CD4-positive, alpha-beta memory T cell (primary cell): ENCODE data around the gene FTSJ1. TPM values are rescaled to one million over a fixed set of nuclear protein-coding genes. Genes with fewer than 3 reads are reported as not detected.

Source experiments
- CTCF ChIA-PET: fragments of 350-600 bp; sonication (Branson Sonifier 250); formaldehyde crosslinking; loops from one replicate; lab custom pipeline; 2021; ENCODE audit warnings: inconsistent platforms; ENCODE audit not compliant: partially characterized antibody; lab: Charles Lee
- POLR2A ChIA-PET: fragments of 350-600 bp; sonication (Branson Sonifier 250); formaldehyde crosslinking; loops from one replicate; lab custom pipeline; 2021; ENCODE audit not compliant: partially characterized antibody; lab: Charles Lee
- DNase-seq, 5 donors: peaks; one replicate each; pipeline versions ENCODE4 v3.0.0 to v3.0.0-alpha.2; 2020 to 2022; ENCODE audit warnings: mixed read lengths in 1 of 5
- H3K27ac ChIP-seq: one replicate; pipeline ENCODE4 v1.7.0; 2013; ENCODE audit warnings: low read depth, low read length
- H3K27me3 ChIP-seq: 2 replicates; pipeline ENCODE4 v1.7.0; 2013; ENCODE audit warnings: mild to moderate bottlenecking, low read length, moderate library complexity; ENCODE audit not compliant: insufficient read depth
- H3K36me3 ChIP-seq: 2 replicates; pipeline ENCODE4 v1.7.0; 2013; ENCODE audit warnings: mild to moderate bottlenecking, low read length, moderate library complexity; ENCODE audit not compliant: insufficient read depth
- H3K4me1 ChIP-seq: 2 replicates; pipeline ENCODE4 v1.7.0; 2013; ENCODE audit warnings: mild to moderate bottlenecking, low read length, moderate library complexity; ENCODE audit not compliant: insufficient read depth
- H3K4me3 ChIP-seq, 2 donors: one replicate each; pipeline ENCODE4 v1.7.0; 2013; ENCODE audit warnings: low read length in 2 of 2, mild to moderate bottlenecking in 1 of 2
- H3K9me3 ChIP-seq, 2 donors: one replicate each; pipeline ENCODE4 v1.7.0; 2013; ENCODE audit warnings: low read length in 2 of 2, control low read depth in 1 of 2; ENCODE audit not compliant: control insufficient read depth in 1 of 2
- H3K27ac Mint-ChIP-seq, 7 donors: one replicate each; pipeline ENCODE4 v1.8.0; 2020 to 2021; ENCODE audit warnings: mixed read lengths in 7 of 7, mild to moderate bottlenecking in 6 of 7, inconsistent platforms in 3 of 7, moderate library complexity in 3 of 7
- H3K27me3 Mint-ChIP-seq, 2 donors: one replicate each; pipeline ENCODE4 v1.8.0; 2020 to 2021; ENCODE audit warnings: mixed read lengths in 2 of 2
- H3K36me3 Mint-ChIP-seq, 2 donors: one replicate each; pipeline ENCODE4 v1.8.0; 2020 to 2021; ENCODE audit warnings: mixed read lengths in 2 of 2, inconsistent platforms in 1 of 2, mild to moderate bottlenecking in 1 of 2
- H3K4me1 Mint-ChIP-seq, 4 donors: one replicate each; pipeline ENCODE4 v1.8.0; 2020 to 2021; ENCODE audit warnings: mixed read lengths in 4 of 4, mild to moderate bottlenecking in 1 of 4
- H3K4me3 Mint-ChIP-seq, 8 donors: one replicate each; pipeline ENCODE4 v1.8.0; 2020 to 2021; ENCODE audit warnings: mixed read lengths in 8 of 8, mild to moderate bottlenecking in 7 of 8, moderate library complexity in 6 of 8, inconsistent platforms in 3 of 8
- H3K9me3 Mint-ChIP-seq, 8 donors: one replicate each; pipeline ENCODE4 v1.8.0; 2020 to 2021; ENCODE audit warnings: mixed read lengths in 8 of 8, mild to moderate bottlenecking in 5 of 8, inconsistent platforms in 3 of 8, moderate library complexity in 1 of 8
- intact Hi-C: fragments of 100-400 bp; cut with micrococcal nuclease; formaldehyde crosslinking; loops from one replicate; pipeline ENCODE4 v1.15.1; 2023
- polyA plus RNA-seq, 2 donors: library from polyadenylated mRNA; unstranded; fragments of 300-500 nt; fragmentation: Illumina TruSeq; gene quantifications; one replicate each; pipeline ENCODE4 v1.2.3, GENCODE V29; 2021
- total RNA-seq, 2 experiments: library from RNA; stranded (reverse); gene quantifications; one replicate each; pipeline ENCODE4 v1.2.3, GENCODE V29; 2021

Gene FTSJ1
- total and polyA plus RNA-seq, 4 experiments from 2014 or later: 48.1 to 92.2 (median 61.8) TPM

DNA sequence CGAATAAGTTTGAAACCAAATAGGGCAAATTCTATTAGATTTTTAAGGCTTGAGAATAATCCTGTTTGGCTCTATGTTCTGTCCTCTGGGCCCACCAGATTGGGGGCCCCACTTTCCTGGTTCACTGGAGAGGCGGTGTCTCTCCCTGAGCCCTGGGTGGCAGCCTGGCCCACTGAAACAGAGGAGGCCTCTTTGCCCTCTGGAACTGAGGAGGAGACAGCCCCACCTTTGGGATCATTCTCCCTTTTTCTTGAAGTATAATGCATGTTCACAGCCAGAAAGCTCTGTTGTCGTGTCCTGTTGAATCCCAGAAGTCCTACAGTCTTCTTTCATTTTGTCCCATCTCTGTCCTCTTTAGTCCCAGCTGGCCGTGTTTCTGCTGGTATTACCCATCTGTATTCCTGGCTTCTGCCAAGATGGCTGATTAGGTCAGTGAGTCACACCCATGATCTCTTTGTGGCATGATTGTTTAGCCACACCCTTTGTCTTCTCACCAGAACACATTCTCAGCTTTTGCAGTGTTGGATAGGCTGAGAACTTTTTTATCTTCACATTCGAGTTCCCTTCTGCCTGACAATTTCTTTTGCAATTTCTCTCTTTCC, 55.5 kb downstream of the FTSJ1 start:
- ChIA-PET POLR2A (interaction anchor here (0.9 to 1.0 kb wide), 2 partner anchors 10 to 43 kb away, joined by 3 read pairs; partner anchors contain the start of genes EBP and RBM3), CTCF (interaction anchor here (1.3 kb wide), 1 partner anchor 10 kb away, joined by 4 read pairs; the partner anchor contains the start of gene EBP)
- Mint-ChIP-seq H3K4me3 (peak overlapping the region in 1 of 8 donors; percentile 43), H3K27ac (peak overlapping the region; percentile 6 to 94 (median 81)), H3K4me1 (peaks cover 6 to 13% (median 10%) of the 10 kb centered on the region in 4 donors), H3K36me3 (peaks cover 8 to 20% of the 10 kb centered on the region in 2 donors), H3K27me3 (no peaks in the 10 kb centered on the region), H3K9me3 (no peaks in the 10 kb centered on the region)
- Histone ChIP-seq H3K4me3 (no peak overlapping the region), H3K9me3 (no peaks in the 10 kb centered on the region), H3K36me3 (peaks cover 20% of the 10 kb centered on the region), H3K27me3 (no peaks in the 10 kb centered on the region), H3K27ac (no peak overlapping the region), H3K4me1 (peaks cover 10% of the 10 kb centered on the region)
- peak in 1 of 5 donors; percentile 7 for DNase-seq
- intact Hi-C loops: no loop called here

DNA sequence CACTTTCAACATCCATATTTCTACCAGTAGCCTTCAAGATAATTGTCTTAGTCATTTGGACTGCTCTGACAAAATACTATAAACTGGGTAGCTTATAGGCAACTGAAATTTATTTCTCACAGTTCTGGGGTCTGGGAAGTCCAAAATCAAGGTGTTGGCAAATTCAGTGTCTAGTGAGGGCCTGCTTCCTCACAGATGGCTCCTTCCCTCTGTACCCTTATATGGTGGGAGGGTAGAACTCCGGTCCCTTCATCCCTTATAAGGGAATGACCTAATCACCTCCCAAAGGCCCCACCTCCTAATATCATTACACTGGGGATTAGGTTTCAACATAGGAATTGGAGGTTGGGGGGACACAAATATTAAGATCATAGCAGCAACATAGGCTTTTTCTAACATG, 56.2 kb downstream of the FTSJ1 start:
- Histone ChIP-seq H3K36me3 (peaks cover 13% of the 10 kb centered on the region), H3K27me3 (no peaks in the 10 kb centered on the region), H3K4me1 (peaks cover 10% of the 10 kb centered on the region), H3K27ac (no peak overlapping the region), H3K9me3 (no peaks in the 10 kb centered on the region), H3K4me3 (no peak overlapping the region)
- Mint-ChIP-seq H3K4me3 (no peak overlapping the region), H3K4me1 (peaks cover 6 to 9% (median 9%) of the 10 kb centered on the region in 4 donors), H3K27ac (peak overlapping the region in 6 of 7 donors; percentile 3 to 94 (median 52)), H3K27me3 (no peaks in the 10 kb centered on the region), H3K36me3 (peaks cover 8 to 16% of the 10 kb centered on the region in 2 donors), H3K9me3 (no peaks in the 10 kb centered on the region)
- no peak for DNase-seq
- ChIA-PET CTCF (interaction anchor here (1.3 kb wide), 1 partner anchor 10 kb away, joined by 4 read pairs; the partner anchor contains the start of gene EBP), POLR2A (interaction anchor here (1.0 kb wide), 1 partner anchor 11 kb away, joined by 3 read pairs; the partner anchor contains the start of gene EBP)
- intact Hi-C loops: no loop called here

DNA sequence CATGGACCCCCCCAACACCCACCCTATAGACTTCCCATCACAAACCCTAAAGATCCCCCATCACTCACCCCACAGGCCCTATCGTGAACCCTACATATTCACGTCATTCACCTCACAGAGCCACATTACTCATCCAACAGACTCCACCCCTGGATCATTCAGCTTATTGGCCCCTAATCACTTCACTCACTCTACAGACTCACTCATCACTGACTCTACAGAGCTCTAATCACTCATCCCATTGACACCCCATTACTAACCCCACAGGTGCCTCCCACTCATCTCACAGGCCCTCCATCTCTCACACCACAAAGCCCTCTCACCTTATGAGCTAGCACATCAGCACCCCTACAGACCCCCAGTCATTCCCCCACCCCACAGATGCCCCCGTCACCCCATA, 57.2 kb downstream of the FTSJ1 start:
- Mint-ChIP-seq H3K27me3 (no peaks in the 10 kb centered on the region), H3K4me1 (peaks cover 6 to 9% (median 9%) of the 10 kb centered on the region in 4 donors), H3K36me3 (peaks cover 7 to 8% of the 10 kb centered on the region in 2 donors), H3K4me3 (no peak overlapping the region), H3K27ac (peak overlapping the region in 1 of 7 donors; percentile 3), H3K9me3 (no peaks in the 10 kb centered on the region)
- Histone ChIP-seq H3K27me3 (no peaks in the 10 kb centered on the region), H3K27ac (no peak overlapping the region), H3K4me3 (no peak overlapping the region), H3K4me1 (peaks cover 10% of the 10 kb centered on the region), H3K9me3 (no peaks in the 10 kb centered on the region), H3K36me3 (peaks cover 4% of the 10 kb centered on the region)
- ChIA-PET POLR2A (no interaction called here), CTCF (no interaction called here)
- DNase-seq: no peak
- intact Hi-C loops: no loop called here

Other genes with a start within 250 kb of the FTSJ1 start
- not detected for gene SSX1, start 220.8 kb upstream of the FTSJ1 start, total RNA-seq
- not detected for gene SSX1, start 220.8 kb upstream of the FTSJ1 start, polyA plus RNA-seq
- not detected for gene SSX3, start 119.5 kb upstream of the FTSJ1 start, total RNA-seq
- gene SSX3, start 119.5 kb upstream of the FTSJ1 start, polyA plus RNA-seq: not detected
- not detected for gene SSX4, start 92.7 kb upstream of the FTSJ1 start, total RNA-seq
- not detected for gene SSX4, start 92.7 kb upstream of the FTSJ1 start, polyA plus RNA-seq
- not detected for gene SSX4B, start 64.2 kb upstream of the FTSJ1 start, total RNA-seq
- not detected for gene SSX4B, start 64.2 kb upstream of the FTSJ1 start, polyA plus RNA-seq
- 10 to 100 TPM; 18.4 to 22.2 TPM for gene SLC38A5, start 5.9 kb upstream of the FTSJ1 start, total RNA-seq
- 10 to 100 TPM; 20.1 to 34.0 TPM for gene SLC38A5, start 5.9 kb upstream of the FTSJ1 start, polyA plus RNA-seq
- gene PORCN, start 32.8 kb downstream of the FTSJ1 start, total RNA-seq: 10 to 100 TPM; 15.3 to 15.4 TPM
- gene PORCN, start 32.8 kb downstream of the FTSJ1 start, polyA plus RNA-seq: 10 to 100 TPM; 10.6 to 13.8 TPM
- gene EBP, start 45.6 kb downstream of the FTSJ1 start, total RNA-seq: 10 to 100 TPM; 32.1 to 35.9 TPM
- gene EBP, start 45.6 kb downstream of the FTSJ1 start, polyA plus RNA-seq: 100 to 1,000 TPM in 1 of 2 donors, 10 to 100 TPM in 1; 80.5 to 130 TPM
- gene TBC1D25, start 63.5 kb downstream of the FTSJ1 start, total RNA-seq: 10 to 100 TPM; 22.8 to 24.5 TPM
- gene TBC1D25, start 63.5 kb downstream of the FTSJ1 start, polyA plus RNA-seq: 10 to 100 TPM; 18.6 to 21.1 TPM
- gene RBM3, start 98.3 kb downstream of the FTSJ1 start, total RNA-seq: 100 to 1,000 TPM; 169 to 173 TPM
- 100 to 1,000 TPM; 247 to 282 TPM for gene RBM3, start 98.3 kb downstream of the FTSJ1 start, polyA plus RNA-seq
- gene WDR13, start 121.3 kb downstream of the FTSJ1 start, total RNA-seq: 10 to 100 TPM; 47.4 to 49.7 TPM
- 10 to 100 TPM; 41.8 to 67.9 TPM for gene WDR13, start 121.3 kb downstream of the FTSJ1 start, polyA plus RNA-seq
- gene WAS, start 207.6 kb downstream of the FTSJ1 start, total RNA-seq: 100 to 1,000 TPM; 108 to 110 TPM
- 10 to 100 TPM; 13.4 to 33.8 TPM for gene WAS, start 207.6 kb downstream of the FTSJ1 start, polyA plus RNA-seq
- 10 to 100 TPM in 1 of 2 experiments, 1 to 10 TPM in 1; 8.7 to 10.2 TPM for gene SUV39H1, start 220.5 kb downstream of the FTSJ1 start, total RNA-seq
- 10 to 100 TPM; 12.4 to 15.6 TPM for gene SUV39H1, start 220.5 kb downstream of the FTSJ1 start, polyA plus RNA-seq